ENCODE results near the gene SMAD7. TPM values are rescaled to one million over a fixed set of nuclear protein-coding genes. Genes with fewer than 3 reads are reported as not detected.
"Not testable (repeated sequence)": the region's sequence is repeated elsewhere in the genome, so short reads cannot be mapped to it uniquely, and the experiment has no call there.

SMAD7 gene
- total RNA-seq, 1 experiment from 2014 or later = 8.8 TPM

- DNase-seq (ENCODE audit: low read depth) = no peak
These were observed 72.3 kb downstream of the SMAD7 start for GRCh38 chr18:48878471-48878870.

- DNase-seq (ENCODE audit: low read depth) = no peak
These were observed 72.8 kb downstream of the SMAD7 start for GRCh38 chr18:48877941-48878340.

GRCh38 chr18:48876590-48876989, 74.2 kb downstream of the SMAD7 start:
- no peak for DNase-seq (ENCODE audit: low read depth)

GRCh38 chr18:48875942-48876511, 74.7 kb downstream of the SMAD7 start:
- DNase-seq (ENCODE audit: low read depth) = no peak

- no peak for DNase-seq (ENCODE audit: low read depth)
These were observed 75.3 kb downstream of the SMAD7 start for GRCh38 chr18:48875314-48875941.

GRCh38 chr18:48874701-48875162, 76.0 kb downstream of the SMAD7 start:
- DNase-seq (ENCODE audit: low read depth) = no peak

GRCh38 chr18:48874233-48874632, 76.5 kb downstream of the SMAD7 start:
- DNase-seq (ENCODE audit: low read depth) = peak; percentile 51

- peak; percentile 65 for DNase-seq (ENCODE audit: low read depth)
These were observed 78.3 kb downstream of the SMAD7 start for GRCh38 chr18:48872234-48873145.

GRCh38 chr18:48871391-48872166, 79.2 kb downstream of the SMAD7 start:
- no peak for DNase-seq (ENCODE audit: low read depth)

GRCh38 chr18:48870926-48871325, 79.8 kb downstream of the SMAD7 start:
- DNase-seq (ENCODE audit: low read depth) = not testable (repeated sequence)

Measured in RPMI7951 (cell line).